CD4-positive, alpha-beta memory T cell (primary cell): ENCODE results near the gene VWF. TPM values are rescaled to one million over a fixed set of nuclear protein-coding genes. Genes with fewer than 3 reads are reported as not detected.

ENCODE experiments used
- CTCF ChIA-PET: fragments of 350-600 bp; sonication (Branson Sonifier 250); formaldehyde crosslinking; loops from one replicate; lab custom pipeline; 2021; ENCODE audit warnings: inconsistent platforms; ENCODE audit not compliant: partially characterized antibody; lab: Charles Lee
- POLR2A ChIA-PET: fragments of 350-600 bp; sonication (Branson Sonifier 250); formaldehyde crosslinking; loops from one replicate; lab custom pipeline; 2021; ENCODE audit not compliant: partially characterized antibody; lab: Charles Lee
- DNase-seq, 5 donors: peaks; one replicate each; pipeline versions ENCODE4 v3.0.0 to v3.0.0-alpha.2; 2020 to 2022; ENCODE audit warnings: mixed read lengths in 1 of 5
- H3K27ac ChIP-seq: one replicate; pipeline ENCODE4 v1.7.0; 2013; ENCODE audit warnings: low read depth, low read length
- H3K27me3 ChIP-seq: 2 replicates; pipeline ENCODE4 v1.7.0; 2013; ENCODE audit warnings: mild to moderate bottlenecking, low read length, moderate library complexity; ENCODE audit not compliant: insufficient read depth
- H3K36me3 ChIP-seq: 2 replicates; pipeline ENCODE4 v1.7.0; 2013; ENCODE audit warnings: mild to moderate bottlenecking, low read length, moderate library complexity; ENCODE audit not compliant: insufficient read depth
- H3K4me1 ChIP-seq: 2 replicates; pipeline ENCODE4 v1.7.0; 2013; ENCODE audit warnings: mild to moderate bottlenecking, low read length, moderate library complexity; ENCODE audit not compliant: insufficient read depth
- H3K4me3 ChIP-seq, 2 donors: one replicate each; pipeline ENCODE4 v1.7.0; 2013; ENCODE audit warnings: low read length in 2 of 2, mild to moderate bottlenecking in 1 of 2
- H3K9me3 ChIP-seq, 2 donors: one replicate each; pipeline ENCODE4 v1.7.0; 2013; ENCODE audit warnings: low read length in 2 of 2, control low read depth in 1 of 2; ENCODE audit not compliant: control insufficient read depth in 1 of 2
- H3K27ac Mint-ChIP-seq, 7 donors: one replicate each; pipeline ENCODE4 v1.8.0; 2020 to 2021; ENCODE audit warnings: mixed read lengths in 7 of 7, mild to moderate bottlenecking in 6 of 7, inconsistent platforms in 3 of 7, moderate library complexity in 3 of 7
- H3K27me3 Mint-ChIP-seq, 2 donors: one replicate each; pipeline ENCODE4 v1.8.0; 2020 to 2021; ENCODE audit warnings: mixed read lengths in 2 of 2
- H3K36me3 Mint-ChIP-seq, 2 donors: one replicate each; pipeline ENCODE4 v1.8.0; 2020 to 2021; ENCODE audit warnings: mixed read lengths in 2 of 2, inconsistent platforms in 1 of 2, mild to moderate bottlenecking in 1 of 2
- H3K4me1 Mint-ChIP-seq, 4 donors: one replicate each; pipeline ENCODE4 v1.8.0; 2020 to 2021; ENCODE audit warnings: mixed read lengths in 4 of 4, mild to moderate bottlenecking in 1 of 4
- H3K4me3 Mint-ChIP-seq, 8 donors: one replicate each; pipeline ENCODE4 v1.8.0; 2020 to 2021; ENCODE audit warnings: mixed read lengths in 8 of 8, mild to moderate bottlenecking in 7 of 8, moderate library complexity in 6 of 8, inconsistent platforms in 3 of 8
- H3K9me3 Mint-ChIP-seq, 8 donors: one replicate each; pipeline ENCODE4 v1.8.0; 2020 to 2021; ENCODE audit warnings: mixed read lengths in 8 of 8, mild to moderate bottlenecking in 5 of 8, inconsistent platforms in 3 of 8, moderate library complexity in 1 of 8
- intact Hi-C: fragments of 100-400 bp; cut with micrococcal nuclease; formaldehyde crosslinking; loops from one replicate; pipeline ENCODE4 v1.15.1; 2023
- polyA plus RNA-seq, 2 donors: library from polyadenylated mRNA; unstranded; fragments of 300-500 nt; fragmentation: Illumina TruSeq; gene quantifications; one replicate each; pipeline ENCODE4 v1.2.3, GENCODE V29; 2021
- total RNA-seq, 2 experiments: library from RNA; stranded (reverse); gene quantifications; one replicate each; pipeline ENCODE4 v1.2.3, GENCODE V29; 2021

Gene VWF
- total and polyA plus RNA-seq, 4 experiments from 2014 or later: 0.03 to 0.17 (median 0.15) TPM; not detected in 1

DNA sequence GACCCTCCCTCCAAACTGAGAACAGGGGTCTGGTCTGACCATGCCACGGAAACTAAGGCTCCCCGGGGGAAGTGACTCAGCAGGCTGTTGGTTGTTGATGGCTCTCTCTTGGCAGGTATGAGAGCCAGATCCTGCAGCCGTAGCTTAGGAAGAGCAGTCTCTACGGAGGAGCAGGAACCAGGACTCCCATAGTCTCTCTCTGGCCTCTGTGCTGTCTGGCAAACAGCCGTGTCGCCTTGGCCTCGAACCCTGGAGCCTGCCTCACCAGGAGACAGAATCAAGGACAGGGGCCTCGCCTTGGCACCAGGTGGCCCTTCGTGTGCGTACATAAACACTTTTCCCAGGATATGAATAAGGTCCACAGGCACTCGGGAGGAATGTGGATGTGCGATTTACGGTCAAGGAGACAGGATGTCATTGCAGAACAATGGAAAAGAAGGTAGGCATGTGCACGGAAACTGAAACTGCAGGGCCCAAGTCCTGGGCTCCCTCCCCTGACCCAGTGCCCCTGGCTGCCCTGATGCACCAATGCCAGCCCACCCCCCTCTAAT is 7.9 kb downstream of the VWF start:
- H3K4me3 Mint-ChIP-seq: no peak overlapping the region
- H3K9me3 Mint-ChIP-seq: no peaks in the 10 kb centered on the region
- H3K4me3 ChIP-seq: no peak overlapping the region
- ChIA-PET POLR2A (no interaction called here), CTCF (no interaction called here)
- H3K27me3 ChIP-seq: no peaks in the 10 kb centered on the region
- H3K4me1 ChIP-seq: no peaks in the 10 kb centered on the region
- peaks cover 2 to 13% of the 10 kb centered on the region in 2 donors for H3K27me3 Mint-ChIP-seq
- no peak overlapping the region for H3K27ac Mint-ChIP-seq
- intact Hi-C loops: no loop called here
- no peaks in the 10 kb centered on the region for H3K36me3 Mint-ChIP-seq
- no peak for DNase-seq
- H3K9me3 ChIP-seq: no peaks in the 10 kb centered on the region
- H3K27ac ChIP-seq: no peak overlapping the region
- H3K4me1 Mint-ChIP-seq: no peaks in the 10 kb centered on the region
- H3K36me3 ChIP-seq: no peaks in the 10 kb centered on the region

- intact Hi-C loops: no loop called here
- no peaks in the 10 kb centered on the region for H3K9me3 ChIP-seq
- H3K27ac ChIP-seq: no peak overlapping the region
- no peak for DNase-seq
- no peak overlapping the region for H3K4me3 Mint-ChIP-seq
- no peak overlapping the region for H3K4me3 ChIP-seq
- no peaks in the 10 kb centered on the region for H3K4me1 ChIP-seq
- H3K36me3 Mint-ChIP-seq: no peaks in the 10 kb centered on the region
- no peaks in the 10 kb centered on the region for H3K27me3 ChIP-seq
- ChIA-PET POLR2A (no interaction called here), CTCF (interaction anchor here (1.4 kb wide), 1 partner anchor 80 kb away, joined by 5 read pairs; no protein-coding TSS in a partner anchor)
- no peaks in the 10 kb centered on the region for H3K36me3 ChIP-seq
- H3K27ac Mint-ChIP-seq: no peak overlapping the region
- peaks cover 2 to 13% of the 10 kb centered on the region in 2 donors for H3K27me3 Mint-ChIP-seq
- H3K9me3 Mint-ChIP-seq: no peaks in the 10 kb centered on the region
- no peaks in the 10 kb centered on the region for H3K4me1 Mint-ChIP-seq
Measured at GRCh38 chr12:6115389-6115788, 9.1 kb downstream of the VWF start.

- Mint-ChIP-seq H3K27ac (no peak overlapping the region), H3K36me3 (no peaks in the 10 kb centered on the region), H3K4me3 (no peak overlapping the region), H3K4me1 (no peaks in the 10 kb centered on the region), H3K9me3 (peaks cover 0 to 5% (median 0%) of the 10 kb centered on the region in 8 donors), H3K27me3 (peaks cover 2 to 13% of the 10 kb centered on the region in 2 donors)
- DNase-seq: no peak
- ChIA-PET CTCF (interaction anchor here (1.4 kb wide), 1 partner anchor 81 kb away, joined by 5 read pairs; no protein-coding TSS in a partner anchor), POLR2A (no interaction called here)
- Histone ChIP-seq H3K9me3 (no peaks in the 10 kb centered on the region), H3K27ac (no peak overlapping the region), H3K4me1 (no peaks in the 10 kb centered on the region), H3K4me3 (no peak overlapping the region), H3K36me3 (no peaks in the 10 kb centered on the region), H3K27me3 (no peaks in the 10 kb centered on the region)
- intact Hi-C loops: no loop called here
Measured at GRCh38 chr12:6114476-6114870, 10.0 kb downstream of the VWF start.

DNA sequence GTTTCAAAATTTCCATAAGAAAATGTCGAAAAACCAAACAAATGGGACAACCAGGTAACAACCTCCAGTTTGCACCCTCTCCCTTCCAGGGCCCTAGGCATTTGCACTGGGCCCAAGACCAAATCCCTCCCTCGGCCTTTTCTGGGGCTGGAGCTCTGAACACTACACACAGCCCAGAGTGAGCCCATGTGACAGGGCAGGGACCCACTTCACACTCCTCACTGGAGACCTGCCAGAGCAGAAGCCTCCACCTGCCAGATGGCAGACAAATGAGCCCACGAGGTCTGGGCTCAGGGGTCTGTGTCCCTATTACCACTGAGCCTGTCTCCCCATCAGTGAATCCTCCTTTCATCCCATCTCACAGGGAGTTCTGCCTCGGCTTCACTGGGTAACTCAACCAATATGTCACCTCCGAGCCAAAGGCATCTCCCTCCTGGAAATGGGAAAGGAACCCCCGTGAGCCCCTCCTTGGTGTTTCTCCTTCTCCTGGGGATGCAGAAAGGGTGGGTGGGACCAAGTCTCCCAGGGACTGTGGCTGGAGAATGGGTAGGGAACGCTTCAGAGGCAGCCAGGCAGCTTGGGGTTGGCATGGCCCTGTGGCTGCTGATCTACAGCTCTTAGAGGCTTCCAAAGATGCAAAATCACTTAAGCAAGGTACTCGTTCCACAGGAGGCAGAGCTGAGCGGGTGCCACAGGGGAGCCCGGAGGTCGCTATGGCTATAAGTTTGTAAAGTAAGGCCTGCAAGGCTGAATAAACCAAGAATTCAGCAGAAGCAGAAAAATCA is 10.6 kb downstream of the VWF start:
- no peaks in the 10 kb centered on the region for H3K4me1 ChIP-seq
- peaks cover 2 to 10% of the 10 kb centered on the region in 2 donors for H3K27me3 Mint-ChIP-seq
- H3K36me3 ChIP-seq: no peaks in the 10 kb centered on the region
- H3K36me3 Mint-ChIP-seq: no peaks in the 10 kb centered on the region
- H3K4me1 Mint-ChIP-seq: no peaks in the 10 kb centered on the region
- CTCF ChIA-PET: interaction anchor here (1.4 kb wide), 1 partner anchor 82 kb away, joined by 5 read pairs; no protein-coding TSS in a partner anchor
- POLR2A ChIA-PET: no interaction called here
- no peak overlapping the region for H3K4me3 Mint-ChIP-seq
- H3K27me3 ChIP-seq: no peaks in the 10 kb centered on the region
- peaks cover 0 to 5% (median 1%) of the 10 kb centered on the region in 8 donors for H3K9me3 Mint-ChIP-seq
- intact Hi-C loops: no loop called here
- H3K27ac Mint-ChIP-seq: no peak overlapping the region
- no peaks in the 10 kb centered on the region for H3K9me3 ChIP-seq
- no peak overlapping the region for H3K4me3 ChIP-seq
- DNase-seq: no peak
- no peak overlapping the region for H3K27ac ChIP-seq

- no peaks in the 10 kb centered on the region for H3K36me3 ChIP-seq
- no peak overlapping the region for H3K4me3 ChIP-seq
- no peak for DNase-seq
- no peaks in the 10 kb centered on the region for H3K27me3 ChIP-seq
- no peak overlapping the region for H3K27ac ChIP-seq
- H3K27ac Mint-ChIP-seq: no peak overlapping the region
- ChIA-PET POLR2A (no interaction called here), CTCF (no interaction called here)
- no peaks in the 10 kb centered on the region for H3K9me3 ChIP-seq
- no peak overlapping the region for H3K4me3 Mint-ChIP-seq
- H3K9me3 Mint-ChIP-seq: peaks cover 0 to 5% (median 1%) of the 10 kb centered on the region in 8 donors
- peaks cover 2 to 7% of the 10 kb centered on the region in 2 donors for H3K27me3 Mint-ChIP-seq
- H3K4me1 Mint-ChIP-seq: no peaks in the 10 kb centered on the region
- no peaks in the 10 kb centered on the region for H3K36me3 Mint-ChIP-seq
- no peaks in the 10 kb centered on the region for H3K4me1 ChIP-seq
- intact Hi-C loops: no loop called here
Measured at GRCh38 chr12:6112004-6112403, 12.5 kb downstream of the VWF start.

DNA sequence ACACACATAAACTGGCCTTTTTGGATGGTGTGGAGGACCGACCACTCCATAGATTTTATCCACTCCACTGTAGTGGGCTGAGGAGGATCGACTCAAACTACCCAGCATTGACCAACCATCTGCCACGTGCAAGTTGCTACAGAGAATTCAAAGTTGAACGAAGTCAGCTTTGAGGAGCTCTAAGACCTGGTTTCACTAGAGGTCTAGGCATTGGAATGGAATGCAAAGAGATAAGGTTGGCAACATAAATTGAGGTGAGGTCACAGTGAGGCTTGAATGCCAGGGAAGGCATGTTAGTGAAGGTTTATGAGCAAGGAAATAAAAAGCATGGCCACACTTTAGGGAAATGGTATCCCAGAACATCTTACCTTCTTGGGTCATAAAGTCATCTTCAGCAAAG is 14.5 kb downstream of the VWF start:
- peaks cover 0 to 5% (median 1%) of the 10 kb centered on the region in 8 donors for H3K9me3 Mint-ChIP-seq
- Histone ChIP-seq H3K9me3 (no peaks in the 10 kb centered on the region), H3K36me3 (no peaks in the 10 kb centered on the region), H3K4me3 (no peak overlapping the region), H3K27me3 (no peaks in the 10 kb centered on the region), H3K27ac (no peak overlapping the region), H3K4me1 (no peaks in the 10 kb centered on the region)
- H3K4me1 Mint-ChIP-seq: no peaks in the 10 kb centered on the region
- POLR2A ChIA-PET: no interaction called here
- no peak overlapping the region for H3K27ac Mint-ChIP-seq
- H3K27me3 Mint-ChIP-seq: peaks cover 2 to 4% of the 10 kb centered on the region in 2 donors
- intact Hi-C loops: no loop called here
- no peak for DNase-seq
- CTCF ChIA-PET: no interaction called here
- H3K36me3 Mint-ChIP-seq: no peaks in the 10 kb centered on the region
- no peak overlapping the region for H3K4me3 Mint-ChIP-seq

GRCh38 chr12:6106218-6106617 is 18.3 kb downstream of the VWF start:
- Mint-ChIP-seq H3K27ac (no peak overlapping the region), H3K9me3 (peaks cover 0 to 5% (median 1%) of the 10 kb centered on the region in 8 donors), H3K36me3 (no peaks in the 10 kb centered on the region), H3K4me3 (no peak overlapping the region), H3K4me1 (no peaks in the 10 kb centered on the region), H3K27me3 (no peaks in the 10 kb centered on the region)
- Histone ChIP-seq H3K4me1 (no peaks in the 10 kb centered on the region), H3K36me3 (no peaks in the 10 kb centered on the region), H3K27me3 (no peaks in the 10 kb centered on the region), H3K4me3 (no peak overlapping the region), H3K9me3 (no peaks in the 10 kb centered on the region), H3K27ac (no peak overlapping the region)
- intact Hi-C loops: no loop called here
- CTCF ChIA-PET: no interaction called here
- no peak for DNase-seq
- POLR2A ChIA-PET: no interaction called here
